ENCODE measurements around the gene SLC4A3.

SLC4A3 gene

GRCh38 chr2:219675221-219675620 is 47.8 kb downstream of the SLC4A3 start:
- H3K9ac ChIP-seq (ENCODE audit: low read length), result no peak overlapping the region
- H3K4me3 ChIP-seq (ENCODE audit: low read length), result no peak overlapping the region
- no peaks in the 10 kb centered on the region for H4K20me1 ChIP-seq (ENCODE audit: insufficient read depth, low read length)
- no peaks in the 10 kb centered on the region for H3K79me2 ChIP-seq (ENCODE audit: low read length)
- TF ChIP-seq, protein P1, sequence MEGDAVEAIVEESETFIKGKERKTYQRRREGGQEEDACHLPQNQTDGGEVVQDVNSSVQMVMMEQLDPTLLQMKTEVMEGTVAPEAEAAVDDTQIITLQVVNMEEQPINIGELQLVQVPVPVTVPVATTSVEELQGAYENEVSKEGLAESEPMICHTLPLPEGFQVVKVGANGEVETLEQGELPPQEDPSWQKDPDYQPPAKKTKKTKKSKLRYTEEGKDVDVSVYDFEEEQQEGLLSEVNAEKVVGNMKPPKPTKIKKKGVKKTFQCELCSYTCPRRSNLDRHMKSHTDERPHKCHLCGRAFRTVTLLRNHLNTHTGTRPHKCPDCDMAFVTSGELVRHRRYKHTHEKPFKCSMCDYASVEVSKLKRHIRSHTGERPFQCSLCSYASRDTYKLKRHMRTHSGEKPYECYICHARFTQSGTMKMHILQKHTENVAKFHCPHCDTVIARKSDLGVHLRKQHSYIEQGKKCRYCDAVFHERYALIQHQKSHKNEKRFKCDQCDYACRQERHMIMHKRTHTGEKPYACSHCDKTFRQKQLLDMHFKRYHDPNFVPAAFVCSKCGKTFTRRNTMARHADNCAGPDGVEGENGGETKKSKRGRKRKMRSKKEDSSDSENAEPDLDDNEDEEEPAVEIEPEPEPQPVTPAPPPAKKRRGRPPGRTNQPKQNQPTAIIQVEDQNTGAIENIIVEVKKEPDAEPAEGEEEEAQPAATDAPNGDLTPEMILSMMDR (IDR thresholded peaks at IDR 0.05; ENCODE audit: low read depth, low read length), result no peak
- no peak for TF ChIP-seq EZH2phosphoT487 (IDR thresholded peaks at IDR 0.05; ENCODE audit: low read depth)
- no peak overlapping the region for H2AFZ ChIP-seq (ENCODE audit: low read depth, low read length)
- H3K27ac ChIP-seq (ENCODE audit: low read length), result no peak overlapping the region
- no peaks in the 10 kb centered on the region for H3K36me3 ChIP-seq (replicated peaks; ENCODE audit: low read depth, low read length)
- peaks cover 9% of the 10 kb centered on the region for H3K27me3 ChIP-seq (ENCODE audit: low read depth, low read length)
- no peaks in the 10 kb centered on the region for H3K9me3 ChIP-seq (ENCODE audit: insufficient read depth, low read length)
- no peaks in the 10 kb centered on the region for H3K4me1 ChIP-seq (ENCODE audit: low read length)
- no peak overlapping the region for H3K4me2 ChIP-seq (ENCODE audit: low read length)

- Histone ChIP-seq H3K9me3 (ENCODE audit: insufficient read depth, low read length) (no peaks in the 10 kb centered on the region), H3K27me3 (ENCODE audit: low read depth, low read length) (peaks cover 9% of the 10 kb centered on the region), H2AFZ (ENCODE audit: low read depth, low read length) (no peak overlapping the region), H3K4me2 (ENCODE audit: low read length) (no peak overlapping the region), H4K20me1 (ENCODE audit: insufficient read depth, low read length) (no peaks in the 10 kb centered on the region), H3K79me2 (ENCODE audit: low read length) (no peaks in the 10 kb centered on the region), H3K4me1 (ENCODE audit: low read length) (no peaks in the 10 kb centered on the region), H3K27ac (ENCODE audit: low read length) (no peak overlapping the region), H3K36me3 (replicated peaks; ENCODE audit: low read depth, low read length) (no peaks in the 10 kb centered on the region), H3K4me3 (ENCODE audit: low read length) (no peak overlapping the region), H3K9ac (ENCODE audit: low read length) (no peak overlapping the region)
- TF ChIP-seq EZH2phosphoT487 (IDR thresholded peaks at IDR 0.05; ENCODE audit: low read depth), result no peak
- TF ChIP-seq, protein P1 (IDR thresholded peaks at IDR 0.05; ENCODE audit: low read depth, low read length), result no peak
These were observed 49.2 kb downstream of the SLC4A3 start for GRCh38 chr2:219676586-219676985.

GRCh38 chr2:219679041-219679440 is 51.6 kb downstream of the SLC4A3 start:
- no peak overlapping the region for H3K27ac ChIP-seq (ENCODE audit: low read length)
- no peak overlapping the region for H2AFZ ChIP-seq (ENCODE audit: low read depth, low read length)

DNA sequence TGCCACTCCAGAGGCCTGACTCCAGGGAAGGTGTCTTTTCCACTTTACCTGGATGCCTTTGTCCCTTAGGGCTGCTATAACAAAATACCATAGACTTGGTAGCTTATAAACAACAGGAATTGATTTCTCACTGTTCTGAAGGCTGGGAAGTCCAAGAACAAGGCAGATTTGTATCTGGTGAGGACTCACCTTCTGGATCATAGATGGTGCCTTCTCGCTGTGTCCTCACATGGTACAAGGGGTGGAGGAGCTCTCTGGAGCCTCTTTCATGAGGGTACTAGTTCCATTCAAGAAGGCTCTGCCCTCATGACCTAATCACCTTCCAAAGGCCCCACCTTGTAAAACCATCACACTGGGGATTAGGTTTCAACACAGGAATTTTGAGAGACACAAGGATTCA is 52.1 kb downstream of the SLC4A3 start:
- H3K9me3 ChIP-seq (ENCODE audit: insufficient read depth, low read length), result no peaks in the 10 kb centered on the region
- TF ChIP-seq, protein P1 (IDR thresholded peaks at IDR 0.05; ENCODE audit: low read depth, low read length), result no peak
- no peak for TF ChIP-seq EZH2phosphoT487 (IDR thresholded peaks at IDR 0.05; ENCODE audit: low read depth)
- no peak overlapping the region for H3K9ac ChIP-seq (ENCODE audit: low read length)
- H3K27me3 ChIP-seq (ENCODE audit: low read depth, low read length), result peaks cover 14% of the 10 kb centered on the region
- H2AFZ ChIP-seq (ENCODE audit: low read depth, low read length), result no peak overlapping the region
- H3K79me2 ChIP-seq (ENCODE audit: low read length), result no peaks in the 10 kb centered on the region
- H4K20me1 ChIP-seq (ENCODE audit: insufficient read depth, low read length), result no peaks in the 10 kb centered on the region
- no peaks in the 10 kb centered on the region; the same call in 1 of the 2 replicates for H3K4me1 ChIP-seq (ENCODE audit: low read length)
- no peak overlapping the region for H3K4me2 ChIP-seq (ENCODE audit: low read length)
- no peak overlapping the region for H3K27ac ChIP-seq (ENCODE audit: low read length)
- no peaks in the 10 kb centered on the region for H3K36me3 ChIP-seq (replicated peaks; ENCODE audit: low read depth, low read length)
- H3K4me3 ChIP-seq (ENCODE audit: low read length), result no peak overlapping the region

More at GRCh38 chr2:219679041-219679440, 51.6 kb downstream of the SLC4A3 start:
- TF ChIP-seq, protein P1 (IDR thresholded peaks at IDR 0.05; ENCODE audit: low read depth, low read length), result no peak
- no peak for TF ChIP-seq EZH2phosphoT487 (IDR thresholded peaks at IDR 0.05; ENCODE audit: low read depth)
- Histone ChIP-seq H3K27me3 (ENCODE audit: low read depth, low read length) (peaks cover 17% of the 10 kb centered on the region), H3K4me3 (ENCODE audit: low read length) (no peak overlapping the region), H3K4me2 (ENCODE audit: low read length) (no peak overlapping the region), H3K36me3 (replicated peaks; ENCODE audit: low read depth, low read length) (no peaks in the 10 kb centered on the region), H3K9ac (ENCODE audit: low read length) (no peak overlapping the region), H3K9me3 (ENCODE audit: insufficient read depth, low read length) (no peaks in the 10 kb centered on the region), H3K79me2 (ENCODE audit: low read length) (no peaks in the 10 kb centered on the region), H3K4me1 (ENCODE audit: low read length) (no peaks in the 10 kb centered on the region), H4K20me1 (ENCODE audit: insufficient read depth, low read length) (no peaks in the 10 kb centered on the region)

All from OCI-LY3 (cell line).